CD4-positive, alpha-beta T cell treated with Interleukin-1 beta for 1 hour (primary cell): ENCODE results near the gene RHOD.

Experiments
- DNase-seq, 2 donors: peaks; one replicate each; pipeline ENCODE4 v3.0.0-alpha.2; 2020 to 2022

Gene RHOD

GRCh38 chr11:67032830-67033551 lies 23.7 kb upstream of the RHOD start:
- no peak for DNase-seq

- DNase-seq: no peak
These were observed 22.9 kb upstream of the RHOD start for GRCh38 chr11:67033661-67034166.

- DNase-seq: no peak
These were observed 22.3 kb upstream of the RHOD start for GRCh38 chr11:67034350-67034749.

- no peak for DNase-seq
These were observed 16.5 kb upstream of the RHOD start for GRCh38 chr11:67040147-67040546.

- no peak for DNase-seq
These were observed 15.0 kb upstream of the RHOD start for GRCh38 chr11:67041602-67042001.

- DNase-seq: no peak
These were observed 12.9 kb upstream of the RHOD start for GRCh38 chr11:67043572-67044349.

- no peak for DNase-seq
These were observed 12.2 kb upstream of the RHOD start for GRCh38 chr11:67044496-67044895.

GRCh38 chr11:67045314-67045713 lies 11.3 kb upstream of the RHOD start:
- no peak for DNase-seq

GRCh38 chr11:67048515-67049130 lies 8.0 kb upstream of the RHOD start:
- DNase-seq: no peak

- DNase-seq: no peak
These were observed 6.5 kb upstream of the RHOD start for GRCh38 chr11:67050139-67050538.

- DNase-seq: no peak
These were observed 5.3 kb upstream of the RHOD start for GRCh38 chr11:67051180-67051893.

GRCh38 chr11:67051945-67052488 lies 4.6 kb upstream of the RHOD start:
- no peak for DNase-seq

- no peak for DNase-seq
These were observed 3.8 kb upstream of the RHOD start for GRCh38 chr11:67052891-67053290.

GRCh38 chr11:67053896-67054329 lies 2.7 kb upstream of the RHOD start:
- peak in 1 of 2 donors; percentile 24 for DNase-seq

- DNase-seq: no peak
These were observed 2.3 kb upstream of the RHOD start for GRCh38 chr11:67054346-67054835.

- no peak for DNase-seq
These were observed 1.7 kb upstream of the RHOD start for GRCh38 chr11:67054836-67055523.

- DNase-seq: no peak
These were observed 835 bp upstream of the RHOD start for GRCh38 chr11:67055812-67056211.

GRCh38 chr11:67057205-67057672 lies 592 bp downstream of the RHOD start:
- no peak for DNase-seq

GRCh38 chr11:67058506-67058905 lies 1.9 kb downstream of the RHOD start:
- DNase-seq: no peak

- DNase-seq: no peak
These were observed 3.0 kb downstream of the RHOD start for GRCh38 chr11:67059671-67060070.

GRCh38 chr11:67060111-67060522 lies 3.5 kb downstream of the RHOD start:
- DNase-seq: no peak
